HUES64 (cell line): ENCODE data around the gene RIT1. TPM values are rescaled to one million over a fixed set of nuclear protein-coding genes. Genes with fewer than 3 reads are reported as not detected.
A peak's percentile ranks its signal among the peaks of the same experiment; 100 is the strongest.

Source experiments
- H3K27ac ChIP-seq: 2 replicates; pipeline ENCODE4 v1.7.0; 2013; ENCODE audit warnings: low read depth, low read length, inconsistent platforms
- H3K27me3 ChIP-seq: 2 replicates; pipeline ENCODE4 v1.6.1; 2013; ENCODE audit warnings: mild to moderate bottlenecking, low read length; ENCODE audit not compliant: insufficient read depth
- H3K36me3 ChIP-seq: 2 replicates; pipeline ENCODE4 v1.6.1; 2013; ENCODE audit warnings: mild to moderate bottlenecking, low read length; ENCODE audit not compliant: insufficient read depth
- H3K4me1 ChIP-seq: 2 replicates; pipeline ENCODE4 v1.6.1; 2013; ENCODE audit warnings: mild to moderate bottlenecking, low read length, moderate library complexity; ENCODE audit not compliant: insufficient read depth
- H3K4me3 ChIP-seq: 2 replicates; pipeline ENCODE4 v1.5.1; 2013; ENCODE audit warnings: mild to moderate bottlenecking, low read length, moderate library complexity
- H3K9ac ChIP-seq: 2 replicates; pipeline ENCODE4 v1.6.1; 2013; ENCODE audit warnings: mild to moderate bottlenecking, low read depth, low read length
- H3K9me3 ChIP-seq: 2 replicates; pipeline ENCODE4 v1.6.1; 2013; ENCODE audit warnings: low read depth, low read length; ENCODE audit not compliant: insufficient read depth
- WGBS: fragments of 150-250, 120-280 bp; methylation state at CpG from one replicate; pipeline ENCODE4 v1.1.7; 2013; ENCODE audit warnings: missing lambda C conversion rate; 5-methylcytosine and 5-hydroxymethylcytosine counted together
- polyA plus RNA-seq, 2 experiments: library from polyadenylated mRNA; stranded (reverse); fragments of 50-300 nt; gene quantifications; one replicate each; pipeline ENCODE4 v1.2.3, GENCODE V29; 2013

The RIT1 gene, protein sequence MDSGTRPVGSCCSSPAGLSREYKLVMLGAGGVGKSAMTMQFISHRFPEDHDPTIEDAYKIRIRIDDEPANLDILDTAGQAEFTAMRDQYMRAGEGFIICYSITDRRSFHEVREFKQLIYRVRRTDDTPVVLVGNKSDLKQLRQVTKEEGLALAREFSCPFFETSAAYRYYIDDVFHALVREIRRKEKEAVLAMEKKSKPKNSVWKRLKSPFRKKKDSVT
- polyA plus RNA-seq (2013, experiment 1 of 2): 15.1 TPM
- polyA plus RNA-seq (2013, experiment 2 of 2): 18.1 TPM

DNA sequence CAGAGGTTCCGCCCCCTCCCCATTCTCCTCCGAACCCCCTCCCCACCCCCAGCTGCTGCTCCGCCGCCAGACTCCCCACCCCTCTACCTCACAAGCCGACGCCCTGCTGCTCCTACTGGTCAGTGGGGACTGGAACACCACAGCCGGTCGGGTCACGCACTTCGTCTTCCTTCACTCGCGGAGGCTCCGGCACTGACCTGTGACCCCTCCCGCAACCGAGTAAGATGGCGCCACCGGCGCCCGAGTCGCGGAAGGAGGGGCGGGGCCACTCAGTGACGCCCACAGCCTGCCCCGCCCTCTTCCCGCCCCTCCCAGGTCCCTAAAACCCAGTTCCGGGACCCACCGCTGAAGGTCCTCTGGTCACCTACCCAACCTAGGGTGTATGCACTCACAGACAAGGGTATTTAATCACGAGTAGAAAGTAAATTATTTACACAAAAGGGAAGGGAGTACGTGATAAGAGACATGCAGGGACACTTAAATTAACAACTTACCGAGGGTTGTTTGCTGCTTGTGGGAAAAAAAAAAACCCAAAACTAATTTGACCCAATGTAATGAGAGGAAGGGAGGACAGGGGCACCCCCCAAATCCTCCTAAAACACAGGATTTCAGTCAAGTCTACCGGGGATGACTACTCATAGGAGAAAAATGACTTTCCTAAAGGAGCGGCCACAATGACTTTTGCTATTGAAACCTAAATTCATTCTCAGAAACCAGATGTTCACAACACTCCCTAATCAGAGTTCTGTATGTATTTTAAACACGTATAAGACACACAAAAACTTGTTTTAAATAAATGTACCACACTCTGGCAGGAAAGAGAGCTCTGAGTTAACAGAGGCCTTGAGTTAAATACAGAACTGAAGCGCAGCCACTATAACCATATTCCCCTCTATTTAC is at the start of gene RIT1:
Gene RIT1 (minus strand): TSS at position 194 of the 900 bp plus-strand sequence. CDS start 588 bp downstream, outside the sequence.
- peaks cover 12% of the 10 kb centered on the region; the same call in 1 of the 2 replicates for H3K4me1 ChIP-seq
- no peaks in the 10 kb centered on the region for H3K27me3 ChIP-seq
- H3K4me3 ChIP-seq: peak within 1 kb of the TSS; percentile 93
- H3K9ac ChIP-seq: peak within 1 kb of the TSS; percentile 77
- H3K36me3 ChIP-seq: peaks cover 66% of the 10 kb centered on the region
- H3K9me3 ChIP-seq: no peaks in the 10 kb centered on the region
- WGBS: 9% methylated on average over 31 of the region's 34 CpGs
- peak within 1 kb of the TSS; percentile 54 for H3K27ac ChIP-seq

DNA sequence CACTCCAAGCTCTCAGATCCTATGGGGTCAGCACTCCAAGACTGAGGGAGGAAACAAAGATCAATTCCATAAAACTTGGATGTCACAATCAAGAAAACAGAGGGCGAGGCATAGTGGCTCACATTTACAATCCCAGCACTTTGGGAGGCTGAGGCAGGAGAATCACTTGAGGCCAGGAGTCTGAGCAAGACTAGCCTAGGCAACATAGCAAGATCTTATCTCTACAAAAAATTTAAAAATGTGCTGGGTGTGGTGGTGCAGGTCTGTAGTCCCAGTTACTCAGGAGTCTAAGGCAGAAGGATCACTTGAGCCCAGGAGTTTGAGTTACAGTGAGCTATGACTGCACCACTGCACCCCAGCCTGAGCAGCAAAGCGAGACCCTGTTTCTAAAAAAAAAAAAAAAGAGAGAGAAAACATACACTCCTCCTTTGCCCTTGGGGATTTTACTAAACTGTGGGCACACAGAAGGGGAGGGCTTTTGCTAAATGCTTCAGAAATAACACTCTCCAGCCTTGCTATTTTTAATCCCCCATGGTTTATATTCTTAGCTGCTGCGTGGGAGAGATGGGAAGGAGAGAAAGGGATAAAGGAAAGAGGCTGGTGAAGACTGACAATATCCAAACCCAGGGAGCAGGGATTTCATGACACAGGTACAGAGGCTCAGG is 49.1 kb upstream of the RIT1 start:
- H3K4me1 ChIP-seq: no peaks in the 10 kb centered on the region
- no peak overlapping the region for H3K27ac ChIP-seq
- no peaks in the 10 kb centered on the region for H3K9me3 ChIP-seq
- no peak overlapping the region for H3K9ac ChIP-seq
- 97% methylated on average over 3 of the region's 3 CpGs for WGBS
- no peak overlapping the region for H3K4me3 ChIP-seq
- H3K27me3 ChIP-seq: no peaks in the 10 kb centered on the region
- peaks cover 96% of the 10 kb centered on the region for H3K36me3 ChIP-seq

DNA sequence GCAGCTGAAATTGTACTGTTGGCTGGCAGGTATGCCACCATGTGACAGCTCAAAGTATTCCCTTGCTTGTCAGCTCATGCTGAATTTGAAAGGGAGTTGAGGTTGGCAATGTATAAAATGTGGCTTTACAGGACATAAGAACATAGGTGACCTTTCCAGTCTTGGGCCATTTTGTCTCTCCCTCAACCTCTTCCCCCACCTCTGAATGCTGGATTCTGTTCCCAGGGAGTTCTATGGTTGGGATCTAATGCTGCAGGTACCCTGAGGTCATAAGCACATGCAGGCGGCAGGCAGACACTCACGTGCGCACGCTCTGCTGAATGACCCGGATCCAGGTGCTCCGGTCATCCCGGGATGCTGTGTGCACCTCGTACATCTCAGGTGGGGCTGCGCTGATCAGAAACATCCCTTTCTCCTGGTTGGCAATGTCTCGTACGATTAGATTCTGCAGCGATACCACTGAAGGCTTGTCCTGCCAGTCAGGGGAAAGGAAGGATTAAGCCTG is 46.3 kb upstream of the RIT1 start:
- Histone ChIP-seq H3K4me1 (no peaks in the 10 kb centered on the region), H3K4me3 (no peak overlapping the region), H3K36me3 (peaks cover 96% of the 10 kb centered on the region), H3K27me3 (no peaks in the 10 kb centered on the region), H3K9me3 (no peaks in the 10 kb centered on the region), H3K9ac (no peak overlapping the region), H3K27ac (no peak overlapping the region)
- 95% methylated on average over 12 of the region's 12 CpGs for WGBS

DNA sequence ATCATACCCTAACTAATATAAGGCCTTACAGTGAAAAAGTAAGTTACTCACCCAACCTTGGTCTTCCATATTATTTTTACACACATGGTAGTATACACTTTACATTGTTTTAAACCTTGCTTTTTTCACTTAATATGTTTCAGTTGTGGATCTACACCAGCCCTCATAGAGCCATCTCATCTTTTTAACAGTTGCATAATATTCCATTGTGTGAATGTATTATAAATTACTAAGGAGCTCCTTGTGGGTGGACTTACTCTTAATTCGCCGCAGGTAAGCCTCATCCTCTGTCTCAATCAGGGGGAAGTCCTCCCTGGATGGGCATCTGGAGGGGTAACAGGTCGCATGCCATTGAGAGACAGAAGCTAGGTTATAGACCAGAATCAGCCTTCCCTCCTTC is 43.5 kb upstream of the RIT1 start:
- H3K27me3 ChIP-seq: no peaks in the 10 kb centered on the region
- H3K4me3 ChIP-seq: no peak overlapping the region
- H3K9ac ChIP-seq: no peak overlapping the region
- no peaks in the 10 kb centered on the region for H3K4me1 ChIP-seq
- H3K36me3 ChIP-seq: peaks cover 96% of the 10 kb centered on the region
- H3K27ac ChIP-seq: no peak overlapping the region
- no peaks in the 10 kb centered on the region for H3K9me3 ChIP-seq
- over 99% methylated on average over 3 of the region's 3 CpGs for WGBS

DNA sequence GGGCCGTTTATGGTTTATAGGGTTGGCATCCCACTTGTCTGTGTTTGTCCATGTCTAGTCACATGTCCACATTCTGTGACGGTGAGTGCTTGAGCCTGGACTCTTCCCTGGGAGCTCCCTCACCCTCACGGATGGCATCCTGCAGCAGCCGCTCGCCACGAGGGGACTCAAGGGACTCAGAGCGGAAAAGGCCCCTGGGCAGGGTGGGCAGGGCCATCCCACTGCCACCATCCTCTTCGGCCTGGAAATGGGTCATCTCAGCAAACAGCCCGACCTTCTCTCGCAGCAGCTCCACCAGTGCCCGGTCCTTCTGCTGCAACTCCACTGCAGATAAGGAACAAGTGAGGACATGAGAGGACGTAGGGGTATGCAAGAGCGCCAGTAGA is 41.3 kb upstream of the RIT1 start:
- Histone ChIP-seq H3K4me1 (no peaks in the 10 kb centered on the region), H3K27me3 (no peaks in the 10 kb centered on the region), H3K27ac (no peak overlapping the region), H3K36me3 (peaks cover 94% of the 10 kb centered on the region), H3K9me3 (no peaks in the 10 kb centered on the region), H3K4me3 (no peak overlapping the region), H3K9ac (no peak overlapping the region)
- 96% methylated on average over 13 of the region's 13 CpGs for WGBS

DNA sequence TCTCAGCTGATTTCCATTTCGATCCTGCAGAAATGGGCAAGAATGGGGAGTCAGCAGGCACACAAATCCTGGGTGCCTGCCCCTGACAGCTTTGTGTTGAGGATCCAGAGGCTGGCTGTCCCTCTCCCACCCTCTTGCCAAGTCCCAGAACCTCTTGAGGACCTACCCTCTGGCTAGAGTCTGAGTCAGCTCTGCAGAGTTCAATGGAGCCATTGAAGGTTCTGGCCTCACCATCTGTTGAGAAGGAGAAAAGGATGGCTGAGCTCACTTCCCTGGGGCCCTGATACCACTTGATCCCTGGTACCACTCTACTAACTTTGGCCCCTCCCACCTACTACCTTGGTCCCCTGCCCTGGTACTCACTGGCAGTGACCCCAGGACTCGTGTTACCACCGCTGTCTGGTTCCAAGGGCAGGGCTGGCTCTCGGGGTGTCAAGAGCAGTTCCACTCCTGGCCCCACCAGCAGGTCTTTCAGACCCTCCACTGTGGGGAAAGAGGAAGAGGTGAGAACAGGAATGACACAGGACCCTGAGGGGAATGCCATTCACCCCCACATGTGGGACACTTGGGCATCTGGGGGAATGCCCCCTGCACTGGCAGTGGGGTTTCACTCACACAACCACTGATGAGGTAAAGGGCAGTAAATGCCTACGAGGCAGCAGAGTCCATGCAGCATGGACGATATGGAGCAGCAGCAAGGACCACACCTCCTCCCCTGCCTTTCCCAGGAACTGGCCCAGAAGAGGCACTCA is 40.8 kb upstream of the RIT1 start:
- Histone ChIP-seq H3K9ac (no peak overlapping the region), H3K9me3 (no peaks in the 10 kb centered on the region), H3K4me1 (no peaks in the 10 kb centered on the region), H3K4me3 (no peak overlapping the region), H3K36me3 (peaks cover 94% of the 10 kb centered on the region), H3K27me3 (no peaks in the 10 kb centered on the region), H3K27ac (no peak overlapping the region)
- WGBS: 96% methylated on average over 6 of the region's 6 CpGs

DNA sequence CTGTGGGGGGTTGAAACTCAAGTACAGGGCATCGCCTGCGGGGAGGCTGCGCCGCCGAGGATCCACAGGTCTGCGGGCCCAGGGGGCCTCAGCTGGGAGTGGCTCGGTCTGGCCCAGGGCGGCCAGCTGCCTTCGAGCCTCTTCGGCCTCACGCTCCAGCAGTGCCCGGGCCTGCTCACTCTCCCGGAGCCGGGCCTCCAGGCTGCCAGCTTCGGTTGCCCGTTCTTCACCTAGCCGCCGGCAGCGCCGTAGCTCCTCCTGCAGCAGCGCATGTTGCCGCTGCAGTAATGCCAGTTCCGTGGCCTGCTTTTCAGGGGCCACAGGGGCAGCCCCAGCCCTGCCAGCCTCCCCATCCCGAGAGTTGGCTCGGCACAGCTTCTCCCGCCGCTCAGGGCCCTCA is 39.7 kb upstream of the RIT1 start:
- H3K9ac ChIP-seq: no peak overlapping the region; the same call in 1 of the 2 replicates
- H3K9me3 ChIP-seq: no peaks in the 10 kb centered on the region
- H3K36me3 ChIP-seq: peaks cover 89% of the 10 kb centered on the region
- no peak overlapping the region for H3K4me3 ChIP-seq
- no peak overlapping the region for H3K27ac ChIP-seq
- H3K4me1 ChIP-seq: peaks cover 3% of the 10 kb centered on the region; the same call in 1 of the 2 replicates
- H3K27me3 ChIP-seq: no peaks in the 10 kb centered on the region
- 97% methylated on average over 27 of the region's 27 CpGs for WGBS

DNA sequence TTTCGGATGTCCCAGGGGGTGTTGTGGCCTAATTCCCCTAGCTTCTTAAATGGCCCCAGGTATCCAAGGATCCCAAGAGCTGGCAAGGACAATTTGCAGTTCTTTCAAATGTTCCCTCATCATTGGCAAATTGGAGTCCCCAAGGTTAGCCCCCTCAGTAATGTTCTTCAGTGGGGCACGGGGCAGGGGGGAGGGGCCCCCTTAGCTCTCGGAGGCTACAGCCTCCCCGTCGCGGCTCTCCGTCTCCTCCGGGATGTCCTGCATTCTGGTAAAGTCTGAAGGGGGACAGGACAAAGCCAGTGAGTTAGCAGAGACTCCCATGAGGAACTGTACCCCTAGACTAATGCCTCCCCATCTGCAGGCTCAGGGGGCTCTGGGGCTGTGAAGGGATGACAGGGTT is 36.6 kb upstream of the RIT1 start:
- Histone ChIP-seq H3K4me1 (peaks cover 4% of the 10 kb centered on the region; the same call in 1 of the 2 replicates), H3K36me3 (peaks cover 62% of the 10 kb centered on the region), H3K27ac (no peak overlapping the region), H3K4me3 (no peak overlapping the region), H3K9me3 (no peaks in the 10 kb centered on the region), H3K9ac (no peak overlapping the region), H3K27me3 (no peaks in the 10 kb centered on the region)
- WGBS: 95% methylated on average over 8 of the region's 8 CpGs

DNA sequence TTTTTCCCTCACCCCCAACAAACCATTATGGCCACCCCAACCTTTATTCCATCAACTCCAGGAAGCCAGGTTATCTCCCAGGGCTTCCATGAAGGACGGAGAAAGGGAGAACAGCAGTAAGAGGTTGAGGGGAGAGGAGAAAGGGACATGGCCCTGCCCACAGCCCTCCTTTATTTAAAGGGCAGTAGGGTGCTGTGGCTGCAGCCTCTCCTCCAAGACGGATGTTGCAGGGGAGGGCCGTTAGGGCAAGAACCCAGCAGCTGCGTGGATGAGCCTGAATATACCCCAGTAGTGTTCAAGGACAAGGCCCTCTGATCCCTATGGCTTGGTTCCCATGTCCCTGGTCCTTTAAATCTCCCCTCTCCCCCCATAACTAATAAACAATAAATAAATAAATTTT is 36.1 kb upstream of the RIT1 start:
- no peaks in the 10 kb centered on the region for H3K27me3 ChIP-seq
- WGBS: 89% methylated on average over 4 of the region's 4 CpGs
- H3K9me3 ChIP-seq: no peaks in the 10 kb centered on the region
- H3K4me3 ChIP-seq: no peak overlapping the region
- H3K36me3 ChIP-seq: peaks cover 57% of the 10 kb centered on the region
- H3K4me1 ChIP-seq: peaks cover 4% of the 10 kb centered on the region; the same call in 1 of the 2 replicates
- H3K27ac ChIP-seq: no peak overlapping the region
- H3K9ac ChIP-seq: no peak overlapping the region

DNA sequence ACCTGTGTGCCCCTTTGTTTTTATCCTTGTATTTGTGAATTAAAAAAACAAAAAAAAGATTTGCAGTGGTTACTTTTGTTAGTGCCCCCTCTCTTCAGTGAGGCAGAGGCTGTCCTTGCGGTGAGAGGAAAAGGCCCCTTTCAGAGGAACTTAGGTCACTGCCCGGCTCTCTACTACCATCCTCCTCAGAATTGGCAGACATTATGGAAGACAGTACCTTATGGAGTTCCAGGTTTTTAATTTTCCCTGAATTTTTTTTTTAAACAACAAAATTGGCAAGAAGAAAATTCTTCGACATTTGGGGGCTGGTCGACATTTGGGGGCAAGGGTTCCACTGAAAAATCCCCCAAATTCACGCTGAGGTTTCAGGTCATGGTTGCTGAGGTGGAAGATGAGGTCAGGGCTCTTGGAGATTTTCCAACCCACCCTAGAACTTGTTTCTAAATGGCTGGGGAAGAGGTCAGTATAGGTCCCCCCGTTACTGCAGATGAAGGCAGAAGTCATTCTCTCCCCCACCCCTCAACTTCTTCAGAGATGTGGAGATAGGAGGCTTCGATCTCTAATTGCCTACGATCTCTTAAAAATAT is 35.6 kb upstream of the RIT1 start:
- Histone ChIP-seq H3K27ac (no peak overlapping the region), H3K4me3 (no peak overlapping the region), H3K9ac (no peak overlapping the region), H3K4me1 (peaks cover 4% of the 10 kb centered on the region; the same call in 1 of the 2 replicates), H3K36me3 (peaks cover 52% of the 10 kb centered on the region), H3K27me3 (no peaks in the 10 kb centered on the region), H3K9me3 (no peaks in the 10 kb centered on the region)
- WGBS: 98% methylated on average over 7 of the region's 8 CpGs
